Activated naive CD8-positive, alpha-beta T cell treated with anti-CD3 and anti-CD28 coated beads, Interleukin-2, amount 10 ng/mL, durations not matched to agents 7 days and 5 days (primary cell): ENCODE results near the gene CDH1. TPM values are rescaled to one million over a fixed set of nuclear protein-coding genes. Genes with fewer than 3 reads are reported as not detected.

Experiments used
- ATAC-seq: fragments of 150-1000 bp; cut with Tn5 transposase; one replicate; pipeline ENCODE4 v1.10.0; 2021; ENCODE audit warnings: low read depth, moderate library complexity
- POLR2A ChIA-PET: fragments of 350-600 bp; sonication (Branson Sonifier 250); formaldehyde crosslinking; loops from one replicate; lab custom pipeline; 2021; ENCODE audit warnings: antibody characterized with exemption; lab: Charles Lee
- DNase-seq: peaks from one replicate; pipeline ENCODE4 v3.0.0; 2021
- H3K27ac Mint-ChIP-seq: one replicate; pipeline ENCODE4 v1.8.0; 2022; ENCODE audit warnings: mild to moderate bottlenecking, mixed read lengths
- H3K27me3 Mint-ChIP-seq: one replicate; pipeline ENCODE4 v1.8.0; 2022; ENCODE audit warnings: mild to moderate bottlenecking, moderate library complexity, mixed read lengths
- H3K36me3 Mint-ChIP-seq: one replicate; pipeline ENCODE4 v1.8.0; 2021; ENCODE audit warnings: mild to moderate bottlenecking, mixed read lengths
- H3K4me1 Mint-ChIP-seq: one replicate; pipeline ENCODE4 v1.8.0; 2021; ENCODE audit warnings: mixed read lengths
- H3K4me3 Mint-ChIP-seq: one replicate; pipeline ENCODE4 v1.8.0; 2022; ENCODE audit warnings: mild to moderate bottlenecking, moderate library complexity, mixed read lengths
- H3K9me3 Mint-ChIP-seq: one replicate; pipeline ENCODE4 v1.8.0; 2021; ENCODE audit warnings: mixed read lengths
- total RNA-seq, 2 experiments: library from RNA; stranded (reverse); gene quantifications; one replicate each; pipeline ENCODE4 v1.2.3, GENCODE V29; 2021

Gene CDH1
- total RNA-seq = under 1 TPM; 0.51 to 0.58 TPM

GRCh38 chr16:68737046-68737729 lies at the start of gene CDH1:
TSS of gene CDH1 (plus strand) at chr16:68737292. CDS start at chr16:68737416, 124 bp downstream.
- Mint-ChIP-seq H3K4me3 (peak within 1 kb of the TSS; percentile 71), H3K36me3 (peaks cover 2% of the 10 kb centered on the region), H3K27ac (no peak within 1 kb of the TSS), H3K27me3 (peaks cover 32% of the 10 kb centered on the region), H3K9me3 (no peaks in the 10 kb centered on the region), H3K4me1 (peaks cover 5% of the 10 kb centered on the region)
- DNase-seq (peak; percentile 55), ATAC-seq (peak; percentile 66)
- POLR2A ChIA-PET = no interaction called here

GRCh38 chr16:68689921-68690320 lies 47.2 kb upstream of the CDH1 start:
- Mint-ChIP-seq H3K27me3 (no peaks in the 10 kb centered on the region), H3K4me1 (no peaks in the 10 kb centered on the region), H3K4me3 (no peak overlapping the region), H3K36me3 (no peaks in the 10 kb centered on the region), H3K27ac (no peak overlapping the region), H3K9me3 (no peaks in the 10 kb centered on the region)
- ATAC-seq (no peak), DNase-seq (no peak)
- POLR2A ChIA-PET = no interaction called here

- H3K36me3 Mint-ChIP-seq = no peaks in the 10 kb centered on the region
- no peak overlapping the region for H3K27ac Mint-ChIP-seq
- H3K9me3 Mint-ChIP-seq = no peaks in the 10 kb centered on the region
- ATAC-seq = no peak
- H3K4me3 Mint-ChIP-seq = no peak overlapping the region
- H3K4me1 Mint-ChIP-seq = no peaks in the 10 kb centered on the region
- peaks cover 2% of the 10 kb centered on the region for H3K27me3 Mint-ChIP-seq
- POLR2A ChIA-PET = no interaction called here
- no peak for DNase-seq
Observed at GRCh38 chr16:68695575-68695974, 41.5 kb upstream of the CDH1 start.

GRCh38 chr16:68696514-68696913 lies 40.6 kb upstream of the CDH1 start:
- Mint-ChIP-seq H3K36me3 (no peaks in the 10 kb centered on the region), H3K9me3 (no peaks in the 10 kb centered on the region), H3K4me3 (no peak overlapping the region), H3K27ac (no peak overlapping the region), H3K27me3 (peaks cover 2% of the 10 kb centered on the region), H3K4me1 (no peaks in the 10 kb centered on the region)
- ATAC-seq (no peak), DNase-seq (no peak)
- POLR2A ChIA-PET = no interaction called here

GRCh38 chr16:68698091-68698490 lies 39.0 kb upstream of the CDH1 start:
- DNase-seq = no peak
- Mint-ChIP-seq H3K4me3 (no peak overlapping the region), H3K4me1 (no peaks in the 10 kb centered on the region), H3K36me3 (no peaks in the 10 kb centered on the region), H3K9me3 (no peaks in the 10 kb centered on the region), H3K27ac (no peak overlapping the region), H3K27me3 (peaks cover 2% of the 10 kb centered on the region)
- POLR2A ChIA-PET = no interaction called here
- no peak for ATAC-seq

GRCh38 chr16:68700120-68700519 lies 37.0 kb upstream of the CDH1 start:
- Mint-ChIP-seq H3K4me3 (no peak overlapping the region), H3K36me3 (no peaks in the 10 kb centered on the region), H3K27me3 (no peaks in the 10 kb centered on the region), H3K4me1 (no peaks in the 10 kb centered on the region), H3K27ac (no peak overlapping the region), H3K9me3 (no peaks in the 10 kb centered on the region)
- POLR2A ChIA-PET = no interaction called here
- no peak for DNase-seq
- no peak for ATAC-seq

GRCh38 chr16:68700831-68701230 lies 36.3 kb upstream of the CDH1 start:
- H3K36me3 Mint-ChIP-seq = no peaks in the 10 kb centered on the region
- H3K27me3 Mint-ChIP-seq = no peaks in the 10 kb centered on the region
- H3K4me3 Mint-ChIP-seq = no peak overlapping the region
- DNase-seq = no peak
- POLR2A ChIA-PET = no interaction called here
- H3K27ac Mint-ChIP-seq = no peak overlapping the region
- no peaks in the 10 kb centered on the region for H3K4me1 Mint-ChIP-seq
- no peak for ATAC-seq
- no peaks in the 10 kb centered on the region for H3K9me3 Mint-ChIP-seq

- POLR2A ChIA-PET = interaction anchor here (0.6 kb wide), 1 partner anchor 420 kb away, joined by 3 read pairs; no protein-coding TSS in a partner anchor
- H3K4me1 Mint-ChIP-seq = no peaks in the 10 kb centered on the region
- ATAC-seq = peak; percentile 66
- H3K4me3 Mint-ChIP-seq = no peak overlapping the region
- no peak overlapping the region for H3K27ac Mint-ChIP-seq
- DNase-seq = peak; percentile 67
- H3K36me3 Mint-ChIP-seq = no peaks in the 10 kb centered on the region
- no peaks in the 10 kb centered on the region for H3K9me3 Mint-ChIP-seq
- no peaks in the 10 kb centered on the region for H3K27me3 Mint-ChIP-seq
Observed at GRCh38 chr16:68704232-68704867, 32.7 kb upstream of the CDH1 start.

GRCh38 chr16:68707340-68708152 lies 29.5 kb upstream of the CDH1 start:
- peaks cover 4% of the 10 kb centered on the region for H3K27me3 Mint-ChIP-seq
- H3K4me3 Mint-ChIP-seq = no peak overlapping the region
- POLR2A ChIA-PET = no interaction called here
- ATAC-seq (no peak), DNase-seq (no peak)
- H3K4me1 Mint-ChIP-seq = peaks cover 5% of the 10 kb centered on the region
- H3K36me3 Mint-ChIP-seq = no peaks in the 10 kb centered on the region
- H3K27ac Mint-ChIP-seq = no peak overlapping the region
- H3K9me3 Mint-ChIP-seq = no peaks in the 10 kb centered on the region

GRCh38 chr16:68710211-68710610 lies 26.9 kb upstream of the CDH1 start:
- H3K36me3 Mint-ChIP-seq = no peaks in the 10 kb centered on the region
- H3K27me3 Mint-ChIP-seq = peaks cover 4% of the 10 kb centered on the region
- H3K27ac Mint-ChIP-seq = no peak overlapping the region
- POLR2A ChIA-PET = no interaction called here
- H3K4me3 Mint-ChIP-seq = no peak overlapping the region
- no peak for DNase-seq
- peaks cover 5% of the 10 kb centered on the region for H3K4me1 Mint-ChIP-seq
- ATAC-seq = no peak
- H3K9me3 Mint-ChIP-seq = no peaks in the 10 kb centered on the region

- Mint-ChIP-seq H3K4me1 (peaks cover 5% of the 10 kb centered on the region), H3K27ac (no peak overlapping the region), H3K27me3 (peaks cover 4% of the 10 kb centered on the region), H3K9me3 (no peaks in the 10 kb centered on the region), H3K36me3 (no peaks in the 10 kb centered on the region), H3K4me3 (peak overlapping the region; percentile 20)
- DNase-seq = no peak
- POLR2A ChIA-PET = no interaction called here
- ATAC-seq = peak; percentile 22
Observed at GRCh38 chr16:68711421-68712139, 25.5 kb upstream of the CDH1 start.

- H3K27me3 Mint-ChIP-seq = peaks cover 4% of the 10 kb centered on the region
- no peak overlapping the region for H3K27ac Mint-ChIP-seq
- H3K9me3 Mint-ChIP-seq = no peaks in the 10 kb centered on the region
- H3K4me3 Mint-ChIP-seq = no peak overlapping the region
- POLR2A ChIA-PET = no interaction called here
- no peaks in the 10 kb centered on the region for H3K36me3 Mint-ChIP-seq
- DNase-seq = no peak
- peaks cover 5% of the 10 kb centered on the region for H3K4me1 Mint-ChIP-seq
- no peak for ATAC-seq
Observed at GRCh38 chr16:68713361-68713760, 23.7 kb upstream of the CDH1 start.

- ATAC-seq = no peak
Observed at GRCh38 chr16:68715471-68715870, 21.6 kb upstream of the CDH1 start.

More at GRCh38 chr16:68715471-68715870, 21.6 kb upstream of the CDH1 start:
- H3K36me3 Mint-ChIP-seq = peaks cover 2% of the 10 kb centered on the region
- peaks cover 5% of the 10 kb centered on the region for H3K4me1 Mint-ChIP-seq
- POLR2A ChIA-PET = no interaction called here
- H3K27ac Mint-ChIP-seq = no peak overlapping the region
- DNase-seq = no peak
- peaks cover 4% of the 10 kb centered on the region for H3K27me3 Mint-ChIP-seq
- H3K9me3 Mint-ChIP-seq = peaks cover 2% of the 10 kb centered on the region
- no peak overlapping the region for H3K4me3 Mint-ChIP-seq
